ENCODE results near the gene SUFU.
A peak's percentile ranks its signal among the peaks of the same experiment; 100 is the strongest.

Gene SUFU

DNA sequence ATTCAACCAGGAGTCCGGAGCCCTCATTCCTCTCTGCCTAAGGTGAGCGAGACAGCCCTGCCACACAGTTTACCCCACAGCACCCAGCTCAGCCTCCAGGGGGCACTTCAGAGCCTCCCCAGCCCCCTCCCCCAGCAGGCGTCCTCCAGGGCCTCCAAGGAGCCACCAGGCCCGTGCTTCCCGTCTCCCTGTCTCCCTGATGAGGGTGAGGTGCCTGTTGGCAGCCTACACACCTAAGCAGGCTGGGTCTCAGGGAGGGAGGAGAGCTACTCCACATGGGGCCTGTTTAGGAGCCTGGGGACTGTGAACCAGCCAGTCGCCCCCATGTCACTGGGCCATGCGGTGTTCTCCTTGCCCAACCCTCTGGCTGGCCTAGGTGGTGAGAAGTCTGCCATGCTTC is 111.6 kb downstream of the SUFU start:
- FAIRE-seq (no peak), DNase-seq (ENCODE audit: insufficient read length, low spot score) (no peak)

DNA sequence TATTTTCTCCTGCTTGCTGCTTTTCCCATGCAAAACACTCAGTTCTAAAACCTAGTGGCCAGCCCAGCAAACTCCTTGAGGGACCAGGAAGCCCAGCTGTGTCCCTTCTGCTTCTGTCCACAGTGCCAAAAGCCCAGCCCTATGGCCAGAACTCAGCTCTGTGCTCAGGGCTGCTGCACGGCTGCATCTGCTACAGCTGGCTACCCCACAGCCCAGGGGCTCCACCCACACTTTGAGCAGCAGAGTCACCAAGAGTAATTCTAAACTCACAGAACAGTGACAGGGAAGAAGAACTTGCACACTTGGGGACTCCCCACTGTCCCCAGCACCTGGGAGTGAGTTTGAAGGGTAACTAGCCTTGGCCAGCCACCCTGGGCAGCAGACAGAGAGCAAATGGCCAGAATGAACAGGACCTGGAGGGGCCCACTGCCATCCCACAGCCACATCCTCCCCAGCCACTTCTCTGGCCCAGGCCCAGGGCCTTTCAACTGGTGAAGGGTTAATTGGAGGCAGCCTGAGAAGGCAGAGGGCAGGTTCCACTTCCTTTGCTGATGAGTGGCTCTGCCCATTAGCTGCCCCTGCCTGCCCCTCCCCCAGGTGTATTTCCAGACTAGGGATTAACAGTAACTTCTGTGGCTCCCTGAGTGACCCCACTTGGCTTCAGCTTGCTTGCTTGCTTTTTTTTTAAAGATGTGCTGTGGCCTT is 112.4 kb downstream of the SUFU start:
- DNase-seq (ENCODE audit: insufficient read length, low spot score) (no peak), FAIRE-seq (no peak)

DNA sequence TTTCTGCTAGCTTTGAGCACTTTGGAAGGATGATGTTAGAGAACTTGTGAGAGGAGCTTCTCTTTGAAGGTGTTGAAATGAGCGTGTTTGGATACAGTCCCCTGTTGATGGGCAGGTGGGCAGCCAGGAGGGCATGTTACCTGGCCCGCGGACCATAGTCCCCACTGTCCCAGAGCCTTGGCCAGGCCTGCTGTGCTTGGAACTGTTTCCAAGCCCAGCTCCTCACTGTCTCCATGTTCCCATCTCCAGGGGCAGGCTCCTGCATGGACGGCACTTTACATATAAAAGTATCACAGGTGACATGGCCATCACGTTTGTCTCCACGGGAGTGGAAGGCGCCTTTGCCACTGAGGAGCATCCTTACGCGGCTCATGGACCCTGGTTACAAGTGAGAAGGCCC is 113.3 kb downstream of the SUFU start:
- no peak for FAIRE-seq
- no peak for DNase-seq (ENCODE audit: insufficient read length, low spot score)

DNA sequence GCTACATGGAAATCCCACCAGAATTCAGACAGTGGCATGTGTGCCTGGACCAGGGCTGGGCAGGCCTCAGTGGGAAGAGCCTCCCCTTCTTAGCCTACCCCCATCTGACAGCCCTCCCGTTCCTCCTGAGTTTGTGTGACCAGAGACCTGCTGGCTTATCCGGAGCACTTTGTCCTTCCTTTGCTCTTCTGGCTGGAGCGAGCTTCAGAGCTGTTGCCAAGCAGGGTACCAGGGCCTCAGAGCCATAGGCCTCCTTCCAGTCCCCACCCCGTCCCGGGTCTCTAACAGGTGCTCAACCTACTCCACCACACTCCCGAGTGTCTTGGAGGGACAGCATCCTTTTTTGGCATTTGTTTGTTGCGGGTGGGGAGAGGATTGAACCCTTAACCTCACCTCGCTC is 114.0 kb downstream of the SUFU start:
- DNase-seq (ENCODE audit: insufficient read length, low spot score) = no peak

DNA sequence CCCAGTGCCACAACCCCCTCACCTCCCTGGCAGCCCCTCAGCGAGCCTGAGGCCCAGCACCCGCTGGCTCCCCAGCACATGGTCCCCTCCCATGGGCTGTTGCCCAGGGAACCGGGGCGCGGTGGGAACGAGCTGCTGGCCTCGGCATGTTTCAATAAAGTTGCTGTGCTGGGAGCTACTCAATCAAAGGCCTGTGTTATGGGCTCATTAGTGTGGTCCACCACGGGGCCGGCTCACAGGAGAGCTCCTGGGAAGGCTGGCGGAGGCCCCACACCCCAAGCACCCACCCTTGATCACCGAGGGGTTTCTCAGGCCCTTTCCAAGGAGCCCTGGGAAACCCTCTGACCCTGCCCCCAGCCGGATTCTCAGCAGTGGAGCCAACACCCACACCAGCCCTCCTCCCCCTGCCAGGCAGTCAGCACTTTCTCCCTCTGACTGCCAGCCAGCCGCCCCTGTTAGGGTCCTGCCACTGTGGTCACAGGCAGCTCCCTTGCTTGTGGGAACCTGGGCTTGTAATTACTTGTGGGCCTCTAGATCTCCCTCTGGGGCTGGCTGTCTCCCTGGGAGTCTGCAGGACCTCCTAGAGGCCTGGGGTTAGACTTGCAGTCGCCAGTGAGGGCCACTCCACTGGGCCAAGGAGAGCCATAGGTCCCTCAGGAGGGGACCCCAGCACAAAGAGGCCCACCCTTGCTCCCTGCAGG is 115.7 kb downstream of the SUFU start:
- DNase-seq (ENCODE audit: insufficient read length, low spot score) = no peak
- no peak for FAIRE-seq

More for the DNA sequence above, 114.0 kb downstream of the SUFU start:
- no peak for FAIRE-seq

DNA sequence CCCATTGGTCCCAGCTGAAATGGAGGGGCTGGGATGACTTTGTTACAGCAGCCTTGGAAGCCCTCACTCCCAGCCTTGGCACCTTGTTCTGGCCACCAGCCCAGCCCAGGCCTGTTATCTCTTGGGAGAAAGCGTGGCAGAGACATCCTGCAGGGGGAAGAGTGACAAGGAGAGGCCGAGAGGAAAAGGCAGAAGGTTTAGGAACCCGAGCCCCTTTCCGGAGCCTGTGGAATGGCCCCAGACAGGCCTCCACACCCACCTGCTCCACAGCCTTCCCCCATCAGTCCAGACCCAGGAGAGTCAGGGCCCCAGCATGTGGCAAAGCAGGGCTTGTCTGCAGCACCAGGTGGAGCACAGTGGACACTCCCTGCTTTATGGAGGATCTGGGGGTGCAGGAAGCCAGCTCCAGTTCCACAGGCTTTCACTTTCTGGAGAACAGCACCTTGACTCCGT is 116.4 kb downstream of the SUFU start:
- DNase-seq (ENCODE audit: insufficient read length, low spot score) (no peak), FAIRE-seq (no peak)

DNA sequence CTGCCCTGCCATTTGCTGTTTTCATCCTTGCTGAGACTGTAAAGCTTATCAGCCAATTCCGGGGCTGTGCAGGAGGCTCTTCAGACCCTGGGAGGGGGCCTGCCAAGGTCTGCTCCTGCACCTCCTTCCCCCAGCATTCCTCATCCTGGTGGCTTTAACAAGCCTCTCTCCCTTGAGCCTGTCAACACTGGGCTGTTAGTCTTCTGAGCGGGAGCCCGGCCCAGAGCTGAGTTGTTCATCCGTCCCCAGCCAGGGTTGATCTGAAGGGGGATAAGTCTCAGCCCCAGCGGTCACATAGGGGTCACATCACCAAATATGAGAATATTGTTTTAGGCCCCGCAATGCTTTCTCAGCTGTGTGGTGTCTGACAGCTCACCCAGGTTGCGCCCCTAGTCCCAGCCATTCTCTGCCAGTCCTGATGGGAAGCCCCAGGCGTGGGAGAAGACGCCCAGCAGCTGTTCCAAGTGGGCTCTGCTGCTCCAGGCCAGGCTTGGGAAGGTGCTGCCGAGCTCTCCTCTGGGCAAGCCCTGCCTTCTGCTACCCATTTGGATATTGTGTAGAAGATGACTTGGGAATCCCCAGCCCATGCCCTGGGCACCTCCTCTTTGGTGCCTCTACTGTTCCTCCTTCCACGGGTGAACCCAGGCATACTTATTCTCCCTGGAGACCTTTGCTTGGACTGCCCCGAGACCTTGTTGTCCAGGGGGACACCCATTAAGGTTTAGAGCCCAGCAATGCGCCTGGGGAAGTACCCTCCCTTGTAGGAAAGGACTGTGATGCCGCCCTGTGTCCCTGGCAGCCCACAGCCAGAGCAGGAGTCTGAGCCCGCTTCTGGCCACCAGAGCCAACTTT is 117.0 kb downstream of the SUFU start:
- no peak for FAIRE-seq

DNA sequence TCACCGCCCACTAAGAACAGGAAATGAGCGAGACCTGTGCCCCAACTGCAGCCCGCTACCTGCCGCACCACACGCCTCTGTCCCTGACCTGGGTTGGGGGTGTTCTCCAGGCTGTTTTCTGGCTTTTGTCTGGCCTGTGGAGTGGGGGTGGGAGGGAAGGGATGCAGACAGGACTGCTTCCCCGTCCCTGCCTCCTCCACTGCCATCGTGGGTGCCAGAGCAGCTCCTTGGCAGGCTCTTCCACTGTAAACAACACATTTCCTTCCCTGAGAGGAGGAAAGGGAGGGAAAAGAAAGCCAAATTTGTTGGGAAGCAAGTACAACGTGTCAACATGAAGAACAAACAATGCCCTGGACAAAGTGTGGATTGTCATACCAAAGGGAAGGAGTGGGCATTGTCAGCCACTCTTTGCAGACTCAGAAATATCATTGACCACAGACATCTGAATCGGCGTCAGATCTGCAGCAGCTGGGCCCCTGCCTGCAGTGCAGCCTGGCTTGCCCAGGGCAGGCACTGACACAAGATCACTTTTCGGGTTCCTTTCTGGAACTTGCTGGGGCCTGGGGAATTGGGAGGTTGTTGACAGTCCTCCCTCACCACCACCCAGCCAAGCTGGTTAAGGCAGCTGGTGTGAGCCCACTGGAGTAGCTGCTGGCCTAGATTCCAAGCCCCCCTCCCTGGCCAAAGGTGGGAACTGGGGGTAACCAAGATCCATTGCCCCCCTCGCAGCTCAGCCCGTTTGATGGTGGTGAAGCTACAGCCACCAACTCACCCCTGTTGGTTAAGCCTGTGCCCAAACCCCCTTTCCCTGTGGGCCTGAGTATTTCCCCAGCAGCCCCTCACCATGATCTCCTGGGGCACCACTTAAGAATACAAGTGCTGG is 117.9 kb downstream of the SUFU start:
- DNase-seq (ENCODE audit: insufficient read length, low spot score) (no peak), FAIRE-seq (peak; percentile 20)

More for the DNA sequence above, 117.0 kb downstream of the SUFU start:
- DNase-seq (ENCODE audit: insufficient read length, low spot score) = no peak

DNA sequence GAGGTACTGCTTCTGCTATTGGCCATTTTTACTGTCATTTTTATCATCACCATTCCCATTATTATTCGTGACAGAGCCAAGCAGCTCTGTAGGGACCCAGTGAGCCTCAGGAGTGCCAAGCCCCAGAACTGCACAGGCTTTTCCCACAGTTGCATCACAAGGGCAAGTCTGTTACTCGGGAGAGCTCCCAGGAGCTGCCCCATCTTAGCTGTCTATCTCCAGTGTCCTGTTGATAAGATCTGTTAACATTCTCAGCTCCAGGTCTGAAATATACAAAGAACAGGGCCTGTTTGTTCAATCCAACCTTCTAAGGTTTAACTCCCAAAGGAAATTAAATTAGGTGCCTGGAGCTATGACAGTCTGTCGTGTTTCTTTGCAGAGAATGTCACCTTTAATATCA is 120.3 kb downstream of the SUFU start:
- no peak for DNase-seq (ENCODE audit: insufficient read length, low spot score)
- no peak for FAIRE-seq

DNA sequence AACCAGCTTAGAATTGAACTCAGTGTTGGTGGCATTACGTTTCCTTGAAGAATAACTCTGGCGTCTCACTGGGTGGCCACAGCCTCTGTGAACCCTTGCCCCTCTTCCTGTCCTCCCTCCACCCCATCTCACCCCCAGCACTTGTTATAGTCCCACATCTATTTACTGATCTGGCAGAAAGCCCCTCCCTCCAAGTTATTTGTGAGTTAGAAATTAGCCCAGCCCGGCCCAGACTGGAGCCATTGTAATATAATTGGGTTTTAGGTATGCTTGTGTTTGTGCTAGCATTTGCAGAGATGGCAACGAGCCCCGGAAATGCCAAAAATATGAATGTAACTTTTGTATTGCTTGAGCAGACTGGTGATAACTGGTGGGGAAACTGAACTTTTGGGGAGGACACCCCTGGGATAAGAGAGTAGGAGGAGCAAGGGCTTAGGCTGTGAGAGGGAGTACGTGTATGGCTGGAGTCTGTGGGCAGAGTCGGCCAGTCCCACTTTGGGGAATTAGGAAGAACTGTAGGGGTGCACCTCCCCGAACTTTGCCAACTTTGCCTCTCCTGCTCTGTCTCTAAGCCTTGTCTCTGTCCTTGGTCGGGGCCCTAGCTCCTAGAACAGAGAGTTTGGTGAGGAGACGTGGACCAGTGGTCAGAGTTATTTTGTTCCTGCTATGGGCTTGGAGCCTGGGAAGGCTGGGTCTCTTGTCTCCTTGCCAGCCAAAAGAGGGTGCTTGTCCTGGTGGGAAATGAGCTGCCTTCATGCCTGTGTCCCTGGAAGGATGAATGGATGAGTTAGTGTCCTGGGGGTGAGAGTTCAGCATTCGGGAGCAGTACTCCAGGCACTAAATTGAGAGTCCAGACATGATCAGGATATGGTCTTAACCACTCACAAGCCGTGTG is 121.2 kb downstream of the SUFU start:
- DNase-seq (ENCODE audit: insufficient read length, low spot score) (no peak), FAIRE-seq (peak; percentile 13)

DNA sequence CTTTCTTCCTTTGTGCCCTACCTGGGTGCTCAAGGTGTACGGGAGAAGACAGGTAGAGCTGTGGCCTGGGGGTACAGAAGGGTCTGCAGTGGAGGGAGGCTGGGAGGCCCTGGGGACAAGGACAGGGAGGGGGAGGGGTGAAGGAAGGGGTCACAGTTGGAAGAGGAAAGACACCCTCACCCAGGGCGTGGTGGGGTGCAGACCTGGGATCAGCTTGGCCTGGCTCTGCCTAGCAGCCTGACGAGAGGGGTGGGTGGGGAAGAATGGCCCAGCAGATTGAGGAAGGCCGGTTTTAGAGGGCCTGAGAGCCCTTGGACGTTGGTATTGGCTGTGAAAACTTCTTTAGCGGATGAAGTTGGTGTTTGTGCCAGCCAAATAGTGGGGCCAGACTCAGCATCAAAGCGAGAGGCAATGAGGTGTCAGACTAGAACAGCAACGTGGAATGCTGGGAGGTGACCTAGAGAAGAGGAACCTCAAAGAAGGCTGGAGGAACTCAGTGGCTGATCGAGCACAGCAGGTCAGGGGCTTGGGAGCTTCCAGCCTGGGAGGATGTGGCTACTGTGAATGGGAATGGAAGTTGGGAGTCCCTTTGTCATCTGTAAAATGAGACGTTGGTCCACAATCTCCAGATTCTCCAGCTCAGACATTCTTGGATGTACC is 122.4 kb downstream of the SUFU start:
- FAIRE-seq (peak; percentile 42), DNase-seq (ENCODE audit: insufficient read length, low spot score) (no peak)

DNA sequence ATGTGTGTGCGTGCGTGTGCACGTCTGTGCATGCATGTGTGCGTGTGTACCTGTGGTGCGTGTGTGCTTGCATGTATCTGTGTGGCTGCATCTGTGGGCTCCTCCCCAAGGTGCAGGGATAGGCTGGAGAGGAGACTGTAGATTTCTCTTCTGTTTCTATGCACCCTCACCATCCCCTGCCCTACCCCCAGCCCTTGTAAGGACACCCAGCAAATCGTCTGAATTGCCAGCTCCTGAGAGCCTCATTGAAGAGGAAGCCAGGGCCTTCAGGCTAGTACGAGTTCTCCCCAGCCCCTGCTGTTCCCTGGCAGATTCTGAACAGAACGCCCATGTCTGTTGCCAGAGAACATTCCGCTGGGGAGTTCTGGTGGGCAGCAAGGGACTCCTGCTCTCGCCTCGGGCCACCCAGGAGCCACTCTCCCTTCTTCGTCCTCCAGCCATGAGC is 123.5 kb downstream of the SUFU start:
- DNase-seq (ENCODE audit: insufficient read length, low spot score) = no peak
- FAIRE-seq = peak; percentile 72

DNA sequence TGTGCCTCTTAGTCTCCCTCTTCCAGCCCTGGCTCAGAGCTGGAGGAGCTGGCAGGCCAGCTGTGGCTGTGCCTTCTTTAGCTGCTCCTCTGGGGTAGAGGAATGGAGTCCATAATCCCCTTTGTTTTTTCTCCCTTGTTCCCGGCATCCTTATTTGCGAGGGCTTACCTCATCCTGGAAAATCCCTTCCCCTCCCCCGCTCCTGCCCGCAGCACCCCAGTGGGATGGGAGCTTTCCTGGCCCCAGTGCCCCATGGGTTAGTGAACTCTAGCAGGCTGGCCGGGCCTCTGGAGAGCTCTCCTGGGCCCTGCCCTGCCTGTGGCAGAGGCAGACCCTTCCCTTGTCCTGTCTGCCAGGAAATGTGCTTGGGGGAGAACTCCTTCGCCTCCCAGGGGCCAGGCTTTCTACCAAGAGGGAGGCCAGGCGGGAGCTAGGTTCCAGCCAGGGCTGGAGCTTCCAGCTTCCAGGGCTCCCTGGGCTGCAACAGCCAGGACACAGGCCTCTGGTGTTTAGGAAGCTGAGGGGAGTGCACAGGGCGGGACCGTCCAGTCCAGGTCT is 124.0 kb downstream of the SUFU start:
- DNase-seq (ENCODE audit: insufficient read length, low spot score) (peak; percentile 62), FAIRE-seq (peak; percentile 81)

DNA sequence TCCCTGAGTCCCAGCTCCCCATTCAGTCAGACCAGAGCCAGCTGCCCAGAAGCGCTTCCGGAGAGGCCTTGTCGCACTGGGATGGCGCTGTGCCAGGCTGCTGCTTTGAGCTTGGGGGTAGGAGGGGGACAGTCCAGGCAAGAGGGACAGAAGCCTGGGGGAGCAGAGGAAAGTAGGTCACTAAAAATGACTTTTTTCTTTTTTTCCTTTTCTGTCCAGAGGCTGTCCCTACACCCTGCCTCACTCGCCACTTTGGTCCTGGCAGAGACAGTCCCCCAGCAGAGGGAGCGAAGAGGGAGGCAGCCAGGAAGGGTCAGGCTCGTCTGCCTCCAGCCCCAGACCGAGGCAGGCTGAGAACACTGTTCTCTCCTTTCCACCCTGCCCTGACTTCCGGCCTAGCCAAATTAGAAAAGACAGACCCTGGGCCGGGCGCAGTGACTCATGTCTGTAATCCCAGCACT is 124.7 kb downstream of the SUFU start:
- no peak for DNase-seq (ENCODE audit: insufficient read length, low spot score)
- FAIRE-seq = peak; percentile 44

DNA sequence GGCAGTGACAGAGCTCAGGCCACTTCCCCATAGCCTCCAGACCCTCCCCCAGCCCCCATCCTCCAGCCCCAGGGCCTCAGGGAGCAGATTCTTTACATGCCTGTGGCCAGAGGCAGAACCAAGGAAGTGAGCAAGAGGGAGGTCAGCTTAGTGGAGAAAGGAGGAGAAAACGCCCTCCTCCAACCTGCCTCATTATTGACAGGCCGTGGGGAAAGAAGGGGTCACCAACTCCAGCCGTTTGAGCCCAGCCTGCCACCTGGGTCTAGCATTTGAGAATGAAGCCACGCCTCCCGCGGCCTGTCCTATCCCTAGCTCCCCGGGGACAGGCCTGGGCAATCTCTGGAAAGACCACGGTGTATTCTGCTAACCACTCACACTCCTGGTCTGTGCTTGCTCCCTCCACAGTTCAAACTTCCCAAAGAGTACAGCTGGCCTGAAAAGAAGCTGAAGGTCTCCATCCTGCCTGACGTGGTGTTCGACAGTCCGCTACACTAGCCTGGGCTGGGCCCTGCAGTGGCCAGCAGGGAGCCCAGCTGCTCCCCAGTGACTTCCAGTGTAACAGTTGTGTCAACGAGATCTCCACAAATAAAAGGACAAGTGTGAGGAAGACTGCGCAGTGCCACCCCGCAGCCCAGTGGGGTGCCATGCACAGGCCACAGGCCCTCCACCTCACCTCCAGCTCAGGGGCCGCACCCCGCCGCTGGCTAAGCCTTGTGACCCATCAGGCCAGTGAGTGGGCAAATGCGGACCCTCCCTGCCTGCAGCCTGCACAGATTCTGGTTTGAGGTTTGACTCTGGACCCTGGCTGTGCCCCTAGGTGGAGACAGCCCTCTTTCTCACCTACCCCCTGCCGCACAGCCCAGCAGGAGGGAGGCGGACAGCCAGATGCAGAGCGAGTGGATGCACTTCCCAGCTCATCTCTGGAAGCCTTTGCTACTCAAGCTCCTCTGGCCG is 126.2 kb downstream of the SUFU start:
- DNase-seq (ENCODE audit: insufficient read length, low spot score) (peak; percentile 83), FAIRE-seq (peak; percentile 93)

DNA sequence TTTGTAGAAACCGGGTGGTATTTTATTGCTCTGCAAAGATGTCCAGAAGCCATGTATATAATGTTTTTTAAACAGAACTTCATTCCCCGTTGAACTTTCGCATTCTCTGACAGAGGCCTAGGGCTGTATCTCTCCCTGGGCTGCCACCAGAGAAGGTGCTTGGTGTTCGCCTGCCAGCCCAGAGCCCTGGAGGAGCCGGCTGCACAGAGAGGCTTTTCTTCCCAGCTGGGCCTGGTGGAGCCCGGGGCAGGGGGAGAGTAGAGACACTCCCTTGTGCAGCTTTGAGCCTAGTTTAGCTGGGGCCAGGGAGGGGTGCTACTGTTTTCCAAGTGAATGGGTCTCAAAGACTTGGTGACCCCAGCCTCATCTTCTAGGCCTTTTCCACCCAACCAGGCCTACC is 126.9 kb downstream of the SUFU start:
- DNase-seq (ENCODE audit: insufficient read length, low spot score) (no peak), FAIRE-seq (no peak)
